T-helper 1 cell treated with Interleukin-12 subunit alpha and Interleukin-12 subunit beta and Interleukin-4 antibody, amounts not matched to agents 30 ng/mL and 1 ng/mL, for 36 hours (primary cell): ENCODE measurements around the gene CCDC141. TPM values are rescaled to one million over a fixed set of nuclear protein-coding genes. Genes with fewer than 3 reads are reported as not detected.
"Not testable (repeated sequence)": the region's sequence is repeated elsewhere in the genome, so short reads cannot be mapped to it uniquely, and the experiment has no call there.

Source experiments
- intact Hi-C: fragments of 100-400 bp; cut with micrococcal nuclease; formaldehyde crosslinking; loops from one replicate; pipeline ENCODE4 v1.15.1; 2024
- total RNA-seq: library from RNA; stranded (reverse); gene quantifications from 2 replicates; pipeline ENCODE4 v1.2.3, GENCODE V29; 2022

The CCDC141 gene
- total RNA-seq, 1 donor from 2014 or later: 7.5 TPM

- intact Hi-C loops: loop anchor here (2.0 to 10.0 kb wide), 3 partner anchors 51 to 1939 kb away; partner anchors contain the start of genes CWC22 and UBE2E3
These were observed 4.3 kb downstream of the CCDC141 start for GRCh38 chr2:179045602-179046001.

GRCh38 chr2:179044500-179044899 is 5.4 kb downstream of the CCDC141 start:
- intact Hi-C loops: loop anchor here (1.0 to 10.0 kb wide), 2 partner anchors 12 to 1940 kb away; partner anchors contain the start of gene UBE2E3

- intact Hi-C loops: no loop called here
These were observed 12.1 kb downstream of the CCDC141 start for GRCh38 chr2:179037807-179038206.

- intact Hi-C loops: no loop called here
These were observed 13.5 kb downstream of the CCDC141 start for GRCh38 chr2:179036353-179036905.

- intact Hi-C loops: loop anchor here (1.0 to 5.0 kb wide), 11 partner anchors 12 to 975 kb away; partner anchors contain the start of genes CWC22, RBM45 and SESTD1
These were observed 18.1 kb downstream of the CCDC141 start for GRCh38 chr2:179031731-179032408.

- intact Hi-C loops: loop anchor here (10.0 kb wide), 1 partner anchor 260 kb away; no protein-coding TSS in a partner anchor
These were observed 25.5 kb downstream of the CCDC141 start for GRCh38 chr2:179024445-179024844.

GRCh38 chr2:179022685-179023084 is 27.3 kb downstream of the CCDC141 start:
- intact Hi-C loops: loop anchor here (10.0 kb wide), 1 partner anchor 258 kb away; no protein-coding TSS in a partner anchor

- intact Hi-C loops: loop anchor here (10.0 kb wide), 1 partner anchor 256 kb away; no protein-coding TSS in a partner anchor
These were observed 28.7 kb downstream of the CCDC141 start for GRCh38 chr2:179021258-179021657.

GRCh38 chr2:179020156-179020750 is 29.7 kb downstream of the CCDC141 start:
- intact Hi-C loops: loop anchor here (1.0 to 10.0 kb wide), 6 partner anchors 11 to 255 kb away; no protein-coding TSS in a partner anchor

GRCh38 chr2:179019260-179019659 is 30.7 kb downstream of the CCDC141 start:
- intact Hi-C loops: no loop called here

GRCh38 chr2:179017773-179018357 is 32.1 kb downstream of the CCDC141 start:
- intact Hi-C loops: no loop called here

- intact Hi-C loops: not testable (repeated sequence)
These were observed 35.7 kb downstream of the CCDC141 start for GRCh38 chr2:179014189-179014588.

GRCh38 chr2:179005976-179006375 is 44.0 kb downstream of the CCDC141 start:
- intact Hi-C loops: no loop called here

- intact Hi-C loops: no loop called here
These were observed 50.5 kb downstream of the CCDC141 start for GRCh38 chr2:178999476-178999875.

- intact Hi-C loops: no loop called here
These were observed 51.4 kb downstream of the CCDC141 start for GRCh38 chr2:178998539-178998938.

GRCh38 chr2:178997477-178997876 is 52.5 kb downstream of the CCDC141 start:
- intact Hi-C loops: no loop called here

- intact Hi-C loops: no loop called here
These were observed 52.9 kb downstream of the CCDC141 start for GRCh38 chr2:178997067-178997466.

GRCh38 chr2:178994264-178994663 is 55.7 kb downstream of the CCDC141 start:
- intact Hi-C loops: no loop called here

- intact Hi-C loops: no loop called here
These were observed 56.1 kb downstream of the CCDC141 start for GRCh38 chr2:178993788-178994187.

GRCh38 chr2:178992719-178993118 is 57.2 kb downstream of the CCDC141 start:
- intact Hi-C loops: not testable (repeated sequence)

GRCh38 chr2:178990533-178991241 is 59.2 kb downstream of the CCDC141 start:
- intact Hi-C loops: no loop called here
